SH-SY5Y (cell line): ENCODE results near the gene HSPB1.

ENCODE experiments used
- GATA2 ChIP-seq: IDR thresholded peaks from 2 replicates; pipeline ENCODE4 v1.6.1; 2011; ENCODE audit warnings: mild to moderate bottlenecking, low read depth, low read length
- GATA3 ChIP-seq: IDR thresholded peaks from 2 replicates; pipeline ENCODE4 v1.6.1; 2011; ENCODE audit warnings: low read depth, mild to moderate bottlenecking, low read length, moderate library complexity

HSPB1 gene

DNA sequence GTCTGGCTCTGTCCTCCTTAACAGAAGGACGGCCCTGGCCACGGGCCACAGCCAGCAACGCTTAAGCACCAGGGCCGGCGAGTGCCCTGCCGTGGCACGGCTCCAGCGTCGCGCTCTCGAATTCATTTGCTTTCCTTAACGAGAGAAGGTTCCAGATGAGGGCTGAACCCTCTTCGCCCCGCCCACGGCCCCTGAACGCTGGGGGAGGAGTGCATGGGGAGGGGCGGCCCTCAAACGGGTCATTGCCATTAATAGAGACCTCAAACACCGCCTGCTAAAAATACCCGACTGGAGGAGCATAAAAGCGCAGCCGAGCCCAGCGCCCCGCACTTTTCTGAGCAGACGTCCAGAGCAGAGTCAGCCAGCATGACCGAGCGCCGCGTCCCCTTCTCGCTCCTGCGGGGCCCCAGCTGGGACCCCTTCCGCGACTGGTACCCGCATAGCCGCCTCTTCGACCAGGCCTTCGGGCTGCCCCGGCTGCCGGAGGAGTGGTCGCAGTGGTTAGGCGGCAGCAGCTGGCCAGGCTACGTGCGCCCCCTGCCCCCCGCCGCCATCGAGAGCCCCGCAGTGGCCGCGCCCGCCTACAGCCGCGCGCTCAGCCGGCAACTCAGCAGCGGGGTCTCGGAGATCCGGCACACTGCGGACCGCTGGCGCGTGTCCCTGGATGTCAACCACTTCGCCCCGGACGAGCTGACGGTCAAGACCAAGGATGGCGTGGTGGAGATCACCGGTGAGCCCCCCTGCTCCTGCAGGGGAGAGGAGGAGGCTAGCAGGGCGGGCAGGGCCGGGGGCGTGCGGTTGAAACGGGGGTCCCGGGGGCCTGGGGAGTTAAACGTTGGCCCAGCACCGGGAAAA is at the start of gene HSPB1:
Gene HSPB1, plus strand, starts transcription at position 327 of the 855 bp plus-strand sequence. Its CDS starts 40 bp downstream, at position 367.
- TF ChIP-seq GATA3 = no peak
- TF ChIP-seq GATA2 = no peak

DNA sequence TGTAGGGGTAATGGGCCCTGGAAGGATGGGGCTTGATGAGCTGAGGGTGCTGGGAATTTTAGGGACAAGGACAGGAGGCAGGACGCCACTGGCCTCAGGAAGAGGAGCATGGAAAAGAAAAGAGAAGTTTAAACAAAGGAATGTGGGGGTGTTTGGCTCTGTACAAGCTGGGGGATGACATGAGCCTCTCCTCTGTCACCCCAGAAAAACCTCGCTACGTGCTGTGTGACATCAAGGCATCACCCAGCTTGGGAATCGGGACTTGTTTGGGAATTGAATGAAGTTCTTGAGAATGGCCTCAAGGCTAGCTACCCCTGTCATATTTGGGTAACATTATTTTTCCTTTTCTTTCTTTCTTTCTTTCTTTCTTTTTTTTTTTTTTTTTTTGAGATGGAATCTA is 47.7 kb upstream of the HSPB1 start:
- no peak for TF ChIP-seq GATA2
- no peak for TF ChIP-seq GATA3

- TF ChIP-seq GATA2 (no peak), GATA3 (no peak)
These were observed 44.5 kb upstream of the HSPB1 start for GRCh38 chr7:76257973-76258372.

GRCh38 chr7:76259124-76260093 is 43.1 kb upstream of the HSPB1 start:
- TF ChIP-seq GATA2 (no peak), GATA3 (no peak)

GRCh38 chr7:76260171-76260703 is 42.2 kb upstream of the HSPB1 start:
- TF ChIP-seq GATA2 = no peak
- TF ChIP-seq GATA3 = no peak

DNA sequence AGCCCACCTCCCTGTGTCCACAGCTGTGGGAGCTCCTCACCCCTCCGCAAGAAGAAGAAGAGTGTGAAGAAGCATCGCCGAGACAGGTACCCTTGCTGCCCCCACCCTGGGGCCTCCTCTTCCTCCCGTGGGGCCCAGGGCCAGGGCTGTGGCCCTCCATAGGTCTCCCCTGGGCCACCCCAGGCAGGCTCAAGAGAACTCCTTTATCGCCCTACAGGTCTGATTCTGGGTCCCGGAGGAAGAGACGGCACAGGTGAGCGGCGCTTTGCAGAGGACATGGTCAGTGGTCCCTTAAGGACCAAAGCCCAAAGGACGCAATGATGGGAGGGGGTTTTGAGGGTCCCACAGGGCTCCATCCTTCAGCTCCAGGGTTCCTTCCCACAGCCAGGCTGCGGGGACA is 41.1 kb upstream of the HSPB1 start:
- TF ChIP-seq GATA2 (no peak), GATA3 (no peak)

GRCh38 chr7:76261931-76262330 is 40.5 kb upstream of the HSPB1 start:
- TF ChIP-seq GATA2 = no peak
- no peak for TF ChIP-seq GATA3

GRCh38 chr7:76262683-76263402 is 39.6 kb upstream of the HSPB1 start:
- TF ChIP-seq GATA2 = no peak
- no peak for TF ChIP-seq GATA3

DNA sequence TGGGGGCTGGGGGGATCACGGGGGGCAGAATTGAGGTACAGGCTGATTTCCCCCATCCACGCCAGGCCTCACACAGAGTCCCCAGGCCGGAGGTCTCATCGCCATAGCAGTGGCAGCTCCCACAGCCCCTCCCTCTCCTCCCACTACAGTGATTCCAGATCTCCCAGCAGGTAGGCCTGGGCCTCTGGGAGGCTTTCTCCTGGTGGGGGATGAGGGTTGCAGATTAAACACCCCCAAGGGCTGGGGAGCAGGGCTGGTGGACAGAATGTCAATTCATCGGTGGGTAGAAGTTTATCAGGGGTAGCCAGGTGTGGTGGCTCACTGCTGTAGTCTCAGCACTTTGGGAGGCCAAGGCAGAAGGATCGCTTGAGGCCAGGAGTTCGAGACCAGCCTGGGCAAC is 37.2 kb upstream of the HSPB1 start:
- no peak for TF ChIP-seq GATA2
- no peak for TF ChIP-seq GATA3

GRCh38 chr7:76267107-76267893 is 35.2 kb upstream of the HSPB1 start:
- TF ChIP-seq GATA3 = no peak
- no peak for TF ChIP-seq GATA2

DNA sequence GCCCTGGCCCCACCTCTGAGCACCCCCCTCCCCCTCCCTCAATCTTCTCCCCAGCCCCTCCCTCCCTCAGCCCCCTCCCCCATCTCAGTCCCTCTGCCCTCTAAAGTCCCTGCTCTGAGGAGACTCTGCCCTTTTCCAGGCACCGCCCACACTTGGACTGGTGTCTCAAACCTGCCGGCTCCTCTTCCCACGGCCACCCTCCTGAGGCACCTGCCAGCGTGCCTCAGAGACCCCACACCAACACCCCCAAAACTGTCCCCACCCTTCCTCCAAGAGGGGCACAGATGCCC is 34.6 kb upstream of the HSPB1 start:
- TF ChIP-seq GATA2 = no peak
- TF ChIP-seq GATA3 = no peak

DNA sequence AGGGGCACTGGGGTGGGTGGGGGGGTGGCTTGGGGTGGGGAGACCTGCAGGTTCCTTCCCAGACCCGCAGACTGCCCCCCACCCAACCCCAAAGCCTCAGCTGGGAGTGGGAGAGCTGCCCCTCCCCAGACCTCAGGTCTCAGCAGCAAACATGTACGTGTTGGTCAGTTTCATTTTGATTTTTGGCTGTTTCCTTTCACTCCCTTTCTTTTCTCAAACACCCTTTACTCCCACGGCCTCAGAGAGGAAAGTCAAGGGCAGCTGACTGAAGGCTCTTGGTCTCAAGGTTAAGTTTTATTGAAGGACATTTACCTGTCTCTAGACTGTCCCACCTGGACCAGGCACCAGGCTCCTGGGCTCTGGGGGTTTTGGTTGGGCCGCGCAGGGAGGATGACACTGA is 34.1 kb upstream of the HSPB1 start:
- TF ChIP-seq GATA2 = no peak
- no peak for TF ChIP-seq GATA3

GRCh38 chr7:76269895-76270294 is 32.6 kb upstream of the HSPB1 start:
- no peak for TF ChIP-seq GATA3
- TF ChIP-seq GATA2 = no peak
